Hepatocyte (in vitro differentiated cells): ENCODE data around the gene MYRIP.

ENCODE experiments used
- EZH2phosphoT487 ChIP-seq: fragments of 200-600 bp; sonication (generic); IDR thresholded peaks from one replicate; pipeline ENCODE4 v1.6.1; 2018; ENCODE audit warnings: antibody characterized with exemption, mild to moderate bottlenecking, low read depth, moderate library complexity; ENCODE audit not compliant: unreplicated experiment, severe bottlenecking
- TF ChIP-seq, protein P1 (sequence below): fragments of 200-600 bp; sonication (generic); IDR thresholded peaks from 2 replicates; pipeline ENCODE4 v1.5.1; 2016; ENCODE audit warnings: antibody characterized with exemption, mild to moderate bottlenecking; ENCODE audit not compliant: poor library complexity

DNA sequence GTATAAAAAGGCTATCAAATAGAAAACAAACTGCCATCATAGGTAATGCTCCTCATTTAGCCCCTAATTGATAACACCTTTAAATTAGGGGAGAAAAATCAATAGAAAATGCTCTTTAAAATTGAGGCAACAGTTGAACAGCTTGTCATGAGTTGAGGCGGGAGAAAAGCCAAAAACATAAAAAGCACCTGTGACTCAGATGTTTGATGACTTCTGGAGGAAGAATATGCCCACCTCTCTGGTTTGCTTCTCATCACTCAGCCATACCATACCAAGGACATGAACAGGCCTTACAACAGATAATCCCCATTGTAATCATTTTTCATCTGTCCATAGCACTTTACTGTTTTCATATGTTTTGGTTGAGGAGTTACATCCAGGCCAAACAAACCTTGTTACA lies 246.0 kb downstream of the MYRIP start:
- TF ChIP-seq, protein P1, sequence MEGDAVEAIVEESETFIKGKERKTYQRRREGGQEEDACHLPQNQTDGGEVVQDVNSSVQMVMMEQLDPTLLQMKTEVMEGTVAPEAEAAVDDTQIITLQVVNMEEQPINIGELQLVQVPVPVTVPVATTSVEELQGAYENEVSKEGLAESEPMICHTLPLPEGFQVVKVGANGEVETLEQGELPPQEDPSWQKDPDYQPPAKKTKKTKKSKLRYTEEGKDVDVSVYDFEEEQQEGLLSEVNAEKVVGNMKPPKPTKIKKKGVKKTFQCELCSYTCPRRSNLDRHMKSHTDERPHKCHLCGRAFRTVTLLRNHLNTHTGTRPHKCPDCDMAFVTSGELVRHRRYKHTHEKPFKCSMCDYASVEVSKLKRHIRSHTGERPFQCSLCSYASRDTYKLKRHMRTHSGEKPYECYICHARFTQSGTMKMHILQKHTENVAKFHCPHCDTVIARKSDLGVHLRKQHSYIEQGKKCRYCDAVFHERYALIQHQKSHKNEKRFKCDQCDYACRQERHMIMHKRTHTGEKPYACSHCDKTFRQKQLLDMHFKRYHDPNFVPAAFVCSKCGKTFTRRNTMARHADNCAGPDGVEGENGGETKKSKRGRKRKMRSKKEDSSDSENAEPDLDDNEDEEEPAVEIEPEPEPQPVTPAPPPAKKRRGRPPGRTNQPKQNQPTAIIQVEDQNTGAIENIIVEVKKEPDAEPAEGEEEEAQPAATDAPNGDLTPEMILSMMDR: no peak
- TF ChIP-seq EZH2phosphoT487: no peak
